ENCODE measurements around the gene DNAH2.

The DNAH2 gene

DNA sequence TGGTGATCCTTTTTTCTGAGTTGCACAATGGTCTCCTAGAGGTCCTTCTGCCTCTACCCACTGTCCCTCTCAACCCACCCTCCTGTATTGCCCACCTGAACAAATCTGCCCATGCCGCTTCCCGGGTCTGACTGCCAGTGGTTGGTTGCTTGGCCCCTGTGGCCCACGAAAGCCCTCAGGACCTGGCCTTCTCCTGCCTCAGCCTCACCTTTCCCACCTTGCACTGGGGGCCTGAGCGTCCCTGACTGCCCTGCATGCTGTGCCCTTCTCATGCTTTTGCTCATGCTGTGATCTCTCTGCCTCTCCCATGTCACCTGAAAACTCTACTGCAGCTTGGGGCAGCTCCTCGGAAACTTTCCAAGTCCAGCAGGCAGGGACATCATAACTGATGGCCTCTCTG is 102.7 kb downstream of the DNAH2 start:
- ChIA-PET POLR2A (no interaction called here), CTCF (interaction anchor here (0.7 to 5.7 kb wide), 17 partner anchors 8 to 238 kb away, joined by 3 to 47 read pairs (median 7); partner anchors contain the start of genes KDM6B, NAA38 and TMEM88)
- no peak overlapping the region for H3K4me3 ChIP-seq (ENCODE audit: low read depth, low read length)

GRCh38 chr17:7822126-7822525 is 104.6 kb downstream of the DNAH2 start:
- POLR2A ChIA-PET, result no interaction called here
- DNase-seq (ENCODE audit: low read depth, low spot score), result no peak
- H3K4me3 ChIP-seq (ENCODE audit: low read depth, low read length), result no peak overlapping the region
- CTCF ChIA-PET, result interaction anchor here (0.5 to 5.7 kb wide), 21 partner anchors 10 to 220 kb away, joined by 3 to 47 read pairs (median 7); partner anchors contain the start of genes KDM6B, NAA38 and TMEM88
- TF ChIP-seq, protein P1, sequence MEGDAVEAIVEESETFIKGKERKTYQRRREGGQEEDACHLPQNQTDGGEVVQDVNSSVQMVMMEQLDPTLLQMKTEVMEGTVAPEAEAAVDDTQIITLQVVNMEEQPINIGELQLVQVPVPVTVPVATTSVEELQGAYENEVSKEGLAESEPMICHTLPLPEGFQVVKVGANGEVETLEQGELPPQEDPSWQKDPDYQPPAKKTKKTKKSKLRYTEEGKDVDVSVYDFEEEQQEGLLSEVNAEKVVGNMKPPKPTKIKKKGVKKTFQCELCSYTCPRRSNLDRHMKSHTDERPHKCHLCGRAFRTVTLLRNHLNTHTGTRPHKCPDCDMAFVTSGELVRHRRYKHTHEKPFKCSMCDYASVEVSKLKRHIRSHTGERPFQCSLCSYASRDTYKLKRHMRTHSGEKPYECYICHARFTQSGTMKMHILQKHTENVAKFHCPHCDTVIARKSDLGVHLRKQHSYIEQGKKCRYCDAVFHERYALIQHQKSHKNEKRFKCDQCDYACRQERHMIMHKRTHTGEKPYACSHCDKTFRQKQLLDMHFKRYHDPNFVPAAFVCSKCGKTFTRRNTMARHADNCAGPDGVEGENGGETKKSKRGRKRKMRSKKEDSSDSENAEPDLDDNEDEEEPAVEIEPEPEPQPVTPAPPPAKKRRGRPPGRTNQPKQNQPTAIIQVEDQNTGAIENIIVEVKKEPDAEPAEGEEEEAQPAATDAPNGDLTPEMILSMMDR (IDR thresholded peaks at IDR 0.05; ENCODE audit: insufficient read depth, low read length, missing control alignments), result no peak

More for the DNA sequence above, 102.7 kb downstream of the DNAH2 start:
- DNase-seq (ENCODE audit: low read depth, low spot score), result no peak
- TF ChIP-seq, protein P1 (IDR thresholded peaks at IDR 0.05; ENCODE audit: insufficient read depth, low read length, missing control alignments), result no peak

GRCh38 chr17:7823581-7824001 is 106.0 kb downstream of the DNAH2 start:
- TF ChIP-seq, protein P1 (IDR thresholded peaks at IDR 0.05; ENCODE audit: insufficient read depth, low read length, missing control alignments), result no peak
- ChIA-PET CTCF (interaction anchor here (0.6 to 5.7 kb wide), 26 partner anchors 9 to 239 kb away, joined by 3 to 47 read pairs (median 5); partner anchors contain the start of genes KDM6B and NAA38), POLR2A (no interaction called here)
- H3K4me3 ChIP-seq (ENCODE audit: low read depth, low read length), result no peak overlapping the region
- no peak for DNase-seq (ENCODE audit: low read depth, low spot score)

DNA sequence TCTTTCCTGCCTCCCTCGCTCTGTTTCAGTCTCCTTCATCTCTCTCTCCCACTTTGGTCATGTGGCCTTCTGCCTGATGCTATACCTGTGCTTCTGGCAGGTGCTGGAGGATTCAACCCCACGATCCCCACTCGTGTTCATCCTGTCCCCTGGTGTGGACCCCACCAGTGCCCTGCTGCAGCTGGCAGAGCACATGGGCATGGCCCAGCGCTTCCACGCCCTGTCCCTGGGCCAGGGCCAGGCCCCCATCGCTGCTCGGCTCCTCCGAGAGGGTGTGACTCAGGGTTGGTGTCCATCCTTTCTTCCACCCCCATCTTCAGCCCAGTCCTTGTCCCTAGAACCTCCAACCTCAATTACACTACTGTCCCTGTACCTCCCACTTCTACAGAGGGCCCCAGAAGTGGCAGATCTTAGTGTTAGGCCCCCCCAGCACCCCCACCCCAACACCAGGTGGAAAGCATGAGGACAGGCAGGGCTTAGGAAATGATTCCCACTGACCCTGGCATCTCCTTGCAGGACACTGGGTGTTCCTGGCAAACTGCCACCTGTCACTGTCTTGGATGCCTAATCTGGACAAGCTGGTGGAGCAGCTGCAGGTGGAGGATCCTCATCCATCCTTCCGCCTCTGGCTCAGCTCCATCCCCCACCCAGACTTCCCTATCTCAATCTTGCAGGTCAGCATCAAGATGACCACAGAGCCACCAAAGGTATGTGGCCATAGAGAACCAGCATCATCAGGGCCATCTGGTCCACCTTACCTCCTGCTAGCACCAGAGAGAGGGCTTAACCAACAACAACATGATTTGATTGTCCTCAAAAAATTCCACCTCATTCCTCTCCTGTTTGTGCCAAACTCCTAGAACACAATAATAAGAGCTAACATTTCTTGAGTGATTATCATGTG is 106.7 kb downstream of the DNAH2 start:
- ChIA-PET CTCF (interaction anchor here (0.7 to 5.7 kb wide), 29 partner anchors 8 to 237 kb away, joined by 3 to 41 read pairs (median 6); partner anchors contain the start of genes KDM6B, NAA38 and TP53), POLR2A (no interaction called here)
- TF ChIP-seq, protein P1 (IDR thresholded peaks at IDR 0.05; ENCODE audit: insufficient read depth, low read length, missing control alignments), result no peak
- no peak for DNase-seq (ENCODE audit: low read depth, low spot score)
- no peak overlapping the region for H3K4me3 ChIP-seq (ENCODE audit: low read depth, low read length)

GRCh38 chr17:7825206-7825990 is 107.9 kb downstream of the DNAH2 start:
- H3K4me3 ChIP-seq (ENCODE audit: low read depth, low read length), result no peak overlapping the region
- no peak for DNase-seq (ENCODE audit: low read depth, low spot score)
- ChIA-PET POLR2A (no interaction called here), CTCF (interaction anchor here (0.8 to 5.4 kb wide), 27 partner anchors 9 to 235 kb away, joined by 3 to 41 read pairs (median 5); partner anchors contain the start of genes KDM6B, NAA38 and TP53)
- TF ChIP-seq, protein P1 (IDR thresholded peaks at IDR 0.05; ENCODE audit: insufficient read depth, low read length, missing control alignments), result no peak
